Renal pelvis (tissue), 12 donors: ENCODE data around the gene MRTFA. TPM values are rescaled to one million over a fixed set of nuclear protein-coding genes. Genes with fewer than 3 reads are reported as not detected.
"Not testable (repeated sequence)": the region's sequence is repeated elsewhere in the genome, so short reads cannot be mapped to it uniquely, and the experiment has no call there.

ENCODE experiments used
- DNase-seq: peaks from one replicate; pipeline ENCODE4 v3.0.0-alpha.2; 2013
- long read RNA-seq, 16 experiments: transcript quantifications; one replicate each; lab custom pipeline, GENCODE V29; 2026
- polyA plus RNA-seq, 3 donors: library from polyadenylated mRNA; unstranded; fragments of 120-200 nt; gene quantifications; one replicate each; pipeline ENCODE4 v1.2.1, GENCODE V29; 2013; ENCODE audit not compliant: insufficient read length in 3 of 3

The MRTFA gene
- polyA plus RNA-seq: 10 to 100 TPM; 28.2 to 31.1 (median 28.5) TPM
- long read RNA-seq, donor 1, partial matches to known transcripts: 0 of 2 reads
- long read RNA-seq, donor 1, other reads (novel, unspliced or antisense): 0 of 2 reads
- long read RNA-seq, donor 2, full-length matches to known transcripts: 1 of 1 reads
- long read RNA-seq, donor 2, partial matches to known transcripts: 0 of 1 reads
- long read RNA-seq, donor 2, other reads (novel, unspliced or antisense): 0 of 1 reads
- long read RNA-seq, donor 3, full-length matches to known transcripts: 2 of 8 reads
- long read RNA-seq, donor 3, partial matches to known transcripts: 6 of 8 reads
- long read RNA-seq, donor 3, other reads (novel, unspliced or antisense): 0 of 8 reads
- long read RNA-seq, donor 4, full-length matches to known transcripts: 3 of 3 reads
- long read RNA-seq, donor 4, partial matches to known transcripts: 0 of 3 reads
- long read RNA-seq, donor 4, other reads (novel, unspliced or antisense): 0 of 3 reads
- long read RNA-seq, donor 5, partial matches to known transcripts: 0 of 1 reads
- long read RNA-seq, donor 5, other reads (novel, unspliced or antisense): 0 of 1 reads
- long read RNA-seq, donor 6: 0 reads
- long read RNA-seq, donor 7, full-length matches to known transcripts: 4 of 10 reads
- long read RNA-seq, donor 7, partial matches to known transcripts: 6 of 10 reads
- long read RNA-seq, donor 7, other reads (novel, unspliced or antisense): 0 of 10 reads
- long read RNA-seq, donor 8, full-length matches to known transcripts: 1 of 1 reads
- long read RNA-seq, donor 8, partial matches to known transcripts: 0 of 1 reads
- long read RNA-seq, donor 8, other reads (novel, unspliced or antisense): 0 of 1 reads
- long read RNA-seq, donor 9, partial matches to known transcripts: 8 of 8 reads
- long read RNA-seq, donor 9, other reads (novel, unspliced or antisense): 0 of 8 reads
- long read RNA-seq, donor 10: 0 reads
- long read RNA-seq, donor 11, partial matches to known transcripts: 5 of 5 reads
- long read RNA-seq, donor 11, other reads (novel, unspliced or antisense): 0 of 5 reads
- long read RNA-seq, donor 12, full-length matches to known transcripts: 2 of 2 reads
- long read RNA-seq, donor 12, partial matches to known transcripts: 0 of 2 reads
- long read RNA-seq, donor 12, other reads (novel, unspliced or antisense): 0 of 2 reads
- long read RNA-seq, donor 13: 0 reads
- long read RNA-seq, donor 14, partial matches to known transcripts: 25 of 26 reads
- long read RNA-seq, donor 14, other reads (novel, unspliced or antisense): 0 of 26 reads
- long read RNA-seq, donor 15: 0 reads
- long read RNA-seq, donor 16, partial matches to known transcripts: 6 of 7 reads
- long read RNA-seq, donor 16, other reads (novel, unspliced or antisense): 0 of 7 reads

- DNase-seq: peak; percentile 100
Measured at GRCh38 chr22:40636380-40637182, at the start of gene MRTFA. MRTFA (minus strand) TSS chr22:40636719.

DNA sequence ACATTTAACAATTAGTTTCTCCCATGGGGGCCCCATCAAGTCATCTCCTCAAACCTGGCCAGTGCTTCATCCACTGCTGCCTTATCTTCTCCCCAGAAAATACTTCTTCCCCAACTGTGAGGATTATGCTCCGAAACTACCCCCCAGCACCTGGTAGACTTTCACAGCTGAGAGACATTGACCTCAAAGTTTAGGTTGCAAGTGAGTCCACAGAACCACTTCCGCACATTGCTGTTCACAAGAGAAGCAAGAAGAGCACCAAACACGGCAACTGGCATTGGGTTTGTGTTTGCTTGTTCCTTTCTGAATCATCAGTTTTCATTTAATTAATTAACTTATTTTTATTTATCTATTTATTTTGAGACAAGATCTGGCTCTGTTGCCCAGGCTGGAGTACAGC lies 48.9 kb upstream of the MRTFA start:
- no peak for DNase-seq

GRCh38 chr22:40684728-40685127 lies 48.2 kb upstream of the MRTFA start:
- no peak for DNase-seq

- no peak for DNase-seq
Measured at GRCh38 chr22:40681451-40681850, 44.9 kb upstream of the MRTFA start.

GRCh38 chr22:40680819-40681183 lies 44.3 kb upstream of the MRTFA start:
- no peak for DNase-seq

DNA sequence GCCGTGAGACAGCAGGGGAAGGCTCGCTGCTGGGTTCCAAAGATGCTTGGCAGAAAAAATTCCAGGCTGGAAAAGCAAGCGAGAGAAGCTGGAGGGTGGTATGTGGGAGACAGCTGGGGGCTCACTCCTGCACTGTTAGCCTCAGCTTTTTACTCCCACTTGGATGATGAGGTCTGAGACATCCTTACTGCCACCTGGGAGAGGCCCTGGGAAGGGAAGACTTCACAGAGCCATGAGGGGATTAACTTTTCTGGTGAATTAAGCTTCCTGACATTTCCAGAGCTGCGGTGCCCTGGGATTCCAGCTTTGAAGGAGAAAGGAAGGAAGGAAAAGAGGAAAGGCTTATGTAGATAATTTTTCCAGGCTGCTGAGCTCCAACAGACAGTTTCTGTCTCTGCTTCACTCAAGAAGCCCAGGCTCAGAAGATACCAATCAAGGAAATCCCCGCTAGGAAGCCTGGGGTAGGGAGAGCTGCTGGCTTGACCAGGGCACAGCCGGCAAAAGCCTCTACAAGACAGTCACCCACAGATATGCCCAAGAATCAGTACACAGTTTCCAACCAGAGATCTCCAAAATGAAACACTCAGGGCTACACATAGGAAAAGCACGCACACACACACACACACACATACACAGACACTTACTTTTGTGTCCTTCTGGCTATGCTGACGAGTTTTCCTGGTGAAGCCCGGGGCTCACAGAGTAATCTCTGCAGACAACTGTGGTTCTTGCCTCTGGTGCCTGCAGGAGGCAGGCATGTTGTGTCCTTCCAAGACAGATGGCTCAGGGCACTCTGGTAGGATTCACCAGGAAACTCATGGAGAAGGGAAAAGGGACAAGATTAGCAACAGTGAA lies 43.7 kb upstream of the MRTFA start:
- DNase-seq: no peak

GRCh38 chr22:40679249-40679963 lies 42.9 kb upstream of the MRTFA start, which contains the start of gene MCHR1:
MCHR1 (plus strand) TSS chr22:40679484; CDS start chr22:40679653, 169 bp downstream.
- DNase-seq: no peak

DNA sequence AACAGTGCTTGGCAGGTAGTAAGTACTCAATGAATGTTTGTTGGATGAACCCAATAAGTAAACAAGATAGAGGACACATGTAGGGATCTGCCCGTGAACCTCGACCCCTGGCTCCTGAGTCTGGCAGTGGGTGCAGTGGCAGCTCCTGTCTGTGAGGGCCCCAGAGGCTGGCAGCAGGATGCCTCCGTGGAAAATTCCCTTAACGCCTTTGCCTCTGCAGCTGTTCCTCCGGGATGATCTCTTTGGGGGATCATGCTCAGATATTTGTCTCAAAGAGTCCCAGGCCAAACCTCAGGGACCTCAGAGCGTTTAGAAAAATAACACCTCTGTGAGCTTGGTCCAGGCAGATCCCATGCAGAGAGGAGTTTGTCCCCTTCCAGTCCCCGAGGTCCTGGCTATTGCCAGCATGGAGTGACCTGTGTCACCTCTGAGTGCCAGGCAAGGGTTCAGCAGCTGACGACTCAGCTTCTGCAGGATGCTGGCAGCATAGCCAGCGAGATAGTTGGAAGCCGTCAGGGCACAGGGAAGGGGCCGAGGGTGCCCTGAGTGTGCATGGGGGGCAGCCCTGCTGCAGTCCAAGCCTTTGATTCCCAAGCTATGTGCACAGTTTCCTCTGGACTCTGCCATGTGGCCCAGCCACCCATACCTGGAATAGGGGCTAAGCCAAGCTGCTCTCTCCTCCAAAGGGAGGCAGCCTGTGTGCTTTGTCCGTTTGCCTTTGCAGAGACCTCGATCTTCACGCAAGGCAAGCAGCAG lies 42.2 kb upstream of the MRTFA start:
- DNase-seq: no peak

DNA sequence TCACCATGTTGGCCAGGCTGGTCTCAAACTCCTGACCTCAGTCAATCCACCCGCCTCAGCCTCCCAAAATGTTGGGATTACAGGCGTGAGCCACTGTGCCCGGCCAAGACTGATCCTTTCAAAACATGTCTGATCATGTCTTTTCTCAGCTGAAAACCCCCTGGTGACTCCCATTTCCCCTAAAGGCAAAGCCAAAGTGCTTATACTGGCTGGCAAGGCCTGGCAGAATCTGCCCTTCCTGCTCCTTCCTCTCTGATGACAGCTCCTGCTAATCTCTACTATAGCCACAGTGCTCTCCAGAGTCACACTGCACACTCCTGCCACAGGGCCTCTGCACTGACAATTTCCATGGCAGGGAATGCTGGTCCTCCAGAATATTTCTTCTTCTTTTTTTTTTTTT lies 40.1 kb upstream of the MRTFA start:
- DNase-seq: no peak

DNA sequence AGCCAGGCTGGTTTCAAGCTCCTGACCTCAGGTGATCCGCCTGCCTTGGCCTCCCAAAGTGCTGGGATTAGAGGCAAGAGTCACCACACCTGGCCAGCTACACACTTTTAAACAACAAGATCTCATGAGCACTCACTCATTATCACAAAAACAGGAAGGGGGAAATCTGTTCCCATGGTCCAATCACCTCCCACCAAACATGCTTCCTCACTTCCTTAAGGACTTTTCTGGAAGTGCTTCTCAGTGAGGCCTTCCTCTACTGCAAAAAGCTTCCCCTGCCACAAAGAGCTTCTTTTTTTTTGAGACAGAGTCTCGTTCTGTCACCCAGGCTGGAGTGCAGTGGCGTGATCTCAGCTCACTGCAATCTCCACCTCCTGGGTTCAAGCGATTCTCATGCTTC lies 39.6 kb upstream of the MRTFA start:
- DNase-seq: not testable (repeated sequence)

DNA sequence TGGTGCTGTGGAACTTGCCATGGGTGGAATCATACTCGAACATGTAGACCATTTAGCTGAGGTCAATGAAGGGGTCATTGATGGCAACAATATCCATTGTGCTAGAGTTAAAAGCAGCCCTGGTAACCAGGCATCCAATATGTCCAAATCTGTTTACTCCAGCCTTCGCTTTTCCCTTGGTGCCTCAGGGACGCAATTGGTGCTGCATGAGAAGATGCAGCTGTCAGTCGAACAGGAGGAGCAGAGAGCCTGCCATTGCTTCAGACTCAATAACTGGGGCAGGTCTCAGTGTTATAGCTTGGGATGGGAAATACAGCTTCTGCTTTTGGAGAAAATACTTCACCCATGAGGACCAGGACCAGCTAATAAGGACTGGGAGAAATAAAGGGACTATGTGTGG lies 37.8 kb upstream of the MRTFA start:
- no peak for DNase-seq

GRCh38 chr22:40673017-40673416 lies 36.5 kb upstream of the MRTFA start:
- DNase-seq: no peak

- no peak for DNase-seq
Measured at GRCh38 chr22:40671796-40672360, 35.4 kb upstream of the MRTFA start.

DNA sequence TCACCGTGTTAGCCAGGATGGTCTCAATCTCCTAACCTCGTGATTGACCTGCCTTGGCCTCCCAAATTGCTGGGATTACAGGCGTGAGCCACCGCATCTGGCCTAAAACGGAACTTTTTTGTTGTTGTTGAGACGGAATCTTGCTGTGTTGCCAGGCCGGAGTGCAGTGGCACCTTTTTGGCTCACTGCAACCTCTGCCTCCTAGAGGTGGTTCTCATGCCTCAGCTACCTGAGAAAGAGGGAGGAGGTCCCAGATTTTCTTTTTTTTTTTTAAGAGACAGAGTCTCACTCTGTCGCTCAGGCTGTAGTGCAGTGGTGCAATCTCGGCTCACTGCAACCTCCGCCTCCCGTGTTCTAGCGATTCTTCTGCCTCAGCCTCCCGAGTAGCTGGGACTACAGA lies 34.9 kb upstream of the MRTFA start:
- no peak for DNase-seq

DNA sequence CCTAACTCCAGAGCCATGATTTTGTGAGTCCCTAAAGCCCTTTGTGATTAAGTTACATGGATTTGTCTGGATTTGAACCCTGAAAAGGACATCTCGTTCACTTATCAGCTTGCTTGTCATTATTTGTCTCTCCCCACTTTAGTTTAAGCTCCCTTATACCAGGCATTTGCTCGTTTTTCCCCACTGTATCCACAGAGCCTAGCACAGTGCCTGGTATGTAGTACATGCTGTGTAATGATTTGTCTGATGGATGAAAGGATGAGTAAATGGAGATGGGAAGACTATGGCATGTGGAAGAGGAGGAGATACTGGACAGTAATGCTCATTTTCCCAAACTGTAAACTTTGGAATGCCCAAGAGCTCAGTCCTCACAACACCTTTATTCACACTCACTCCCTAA lies 33.5 kb upstream of the MRTFA start:
- no peak for DNase-seq

- no peak for DNase-seq
Measured at GRCh38 chr22:40668611-40669411, 32.3 kb upstream of the MRTFA start.

- peak; percentile 82 for DNase-seq
Measured at GRCh38 chr22:40666151-40666848, 29.8 kb upstream of the MRTFA start.
